HFF-Myc (cell line): ENCODE data around the gene DIRAS2.

Source experiments
- DNase-seq: peaks from one replicate; pipeline ENCODE4 v3.0.0-alpha.2; 2011; ENCODE audit warnings: low read depth; ENCODE audit errors: extremely low read depth
- H3K4me3 ChIP-seq: replicated peaks from 2 replicates; pipeline ENCODE4 v1.5.1; 2011; ENCODE audit warnings: low read depth, mild to moderate bottlenecking, control low read depth, low read length
- CTCF ChIP-seq: IDR thresholded peaks from 2 replicates; pipeline ENCODE4 v1.5.1; 2012; ENCODE audit warnings: mild to moderate bottlenecking, low read depth, low read length, control low read depth; ENCODE audit errors: missing control alignments

Gene DIRAS2

DNA sequence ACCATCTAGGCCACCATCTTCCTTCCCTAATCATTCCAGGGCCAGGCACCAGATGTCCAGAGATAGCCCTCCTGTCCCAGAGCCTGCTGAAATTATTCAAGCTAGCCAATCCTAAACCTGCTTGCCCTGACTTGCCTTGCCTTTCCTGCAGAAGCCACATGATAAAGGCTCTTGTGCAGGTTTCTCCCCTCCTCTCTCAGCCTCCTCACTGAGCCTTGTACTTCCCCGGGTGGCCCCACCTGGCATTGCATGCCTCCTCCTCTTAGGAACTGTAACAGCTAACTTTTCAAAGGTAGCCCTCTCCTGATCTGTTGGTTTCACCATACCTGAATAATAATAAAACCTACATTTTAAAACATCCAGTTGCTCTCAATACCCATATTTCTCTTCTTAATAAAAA is 42.6 kb downstream of the DIRAS2 start:
- no peak overlapping the region for H3K4me3 ChIP-seq
- no peak for TF ChIP-seq CTCF
- no peak for DNase-seq

- no peak overlapping the region for H3K4me3 ChIP-seq
- DNase-seq, result no peak
- no peak for TF ChIP-seq CTCF
Observed at GRCh38 chr9:90598191-90598590, 44.4 kb downstream of the DIRAS2 start.

DNA sequence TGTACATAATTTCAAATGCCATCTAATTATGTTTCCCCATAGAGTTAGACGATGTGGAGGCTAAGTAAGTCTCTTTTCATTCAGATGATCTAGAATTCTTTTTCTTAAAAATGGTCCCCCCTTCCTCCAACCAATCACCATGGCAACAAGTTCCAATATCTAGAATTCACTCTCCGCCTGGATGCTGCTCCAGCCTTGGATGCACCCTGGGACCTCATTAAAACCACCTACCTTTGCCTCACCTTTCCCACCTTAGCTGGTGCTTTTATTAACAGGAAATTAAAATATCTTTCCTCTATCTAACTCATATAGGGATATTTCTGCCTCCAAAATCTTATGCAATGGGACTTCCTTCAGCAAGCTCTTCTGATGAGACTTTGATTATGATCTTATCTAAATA is 49.0 kb downstream of the DIRAS2 start:
- TF ChIP-seq CTCF, result no peak
- no peak for DNase-seq
- no peak overlapping the region for H3K4me3 ChIP-seq

DNA sequence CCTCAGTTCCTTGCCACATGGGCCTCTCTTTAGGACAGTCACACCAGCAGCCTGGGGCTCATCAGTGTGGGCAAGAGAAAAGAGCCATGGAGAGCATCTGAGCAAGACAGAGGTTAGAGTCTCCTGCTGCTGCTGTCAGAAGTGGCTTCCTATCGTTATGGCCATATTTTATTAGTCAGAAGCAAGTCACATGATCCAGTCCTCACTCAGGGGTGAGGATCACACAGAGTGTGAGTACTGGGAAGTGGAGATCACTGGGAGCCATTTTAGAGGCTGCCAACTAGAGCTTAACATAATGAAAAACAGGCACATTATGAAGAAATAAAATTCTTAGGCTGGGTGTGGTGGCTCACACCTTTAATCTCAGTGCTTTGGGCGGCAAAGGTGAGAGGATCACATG is 62.0 kb downstream of the DIRAS2 start:
- no peak for DNase-seq

DNA sequence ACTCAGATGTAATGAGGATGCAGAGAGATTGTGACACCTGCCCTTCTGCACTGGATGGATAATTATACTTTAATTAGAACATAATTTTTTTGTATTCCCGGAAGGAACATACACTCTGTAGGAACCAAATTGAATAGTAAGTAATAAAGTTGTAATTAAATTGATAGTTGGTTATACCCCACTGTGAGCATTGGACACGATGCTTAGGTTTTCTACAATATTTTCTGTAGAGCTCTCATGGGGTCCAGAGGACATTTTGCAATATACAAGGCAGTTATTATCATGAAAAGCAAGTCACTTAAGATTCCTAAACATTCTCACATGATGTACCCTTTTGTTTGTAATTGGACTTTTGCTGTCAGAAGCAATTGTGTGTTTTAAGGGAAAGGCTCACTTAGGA is 63.4 kb downstream of the DIRAS2 start:
- no peak for DNase-seq
- no peak for TF ChIP-seq CTCF
- H3K4me3 ChIP-seq, result no peak overlapping the region

More for the DNA sequence above, 62.0 kb downstream of the DIRAS2 start:
- H3K4me3 ChIP-seq, result no peak overlapping the region
- TF ChIP-seq CTCF, result no peak

DNA sequence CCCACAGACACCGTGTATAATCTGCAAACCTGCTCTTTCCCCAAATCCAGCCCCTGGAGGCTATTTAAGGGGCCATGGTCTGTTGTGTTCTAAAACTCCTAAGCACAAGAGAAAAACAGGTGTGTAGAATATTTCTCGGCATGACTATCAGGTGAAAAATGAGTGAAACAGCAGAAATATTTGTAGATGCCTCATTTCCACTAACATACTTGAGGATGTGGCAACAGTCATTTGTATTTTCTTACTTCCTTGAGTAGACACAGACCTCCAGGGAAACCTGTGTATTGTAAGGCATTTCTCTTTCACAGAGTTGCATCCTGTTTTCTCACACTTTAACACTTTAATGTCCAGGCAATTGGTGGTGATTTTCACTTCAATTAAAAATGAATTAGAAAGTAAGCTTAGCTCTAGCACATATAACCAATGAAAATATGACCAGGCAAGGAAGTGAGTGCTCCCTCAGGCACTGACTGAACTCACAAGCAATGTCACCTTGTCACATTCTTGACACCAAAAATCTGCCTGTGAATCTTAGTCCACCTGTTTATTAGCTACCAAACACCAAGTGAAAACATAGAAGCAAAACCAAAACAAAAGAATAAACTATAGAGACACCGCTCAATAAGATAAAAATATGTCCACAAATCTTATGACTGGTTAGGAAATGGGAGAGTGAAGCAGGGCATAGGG is 64.4 kb downstream of the DIRAS2 start:
- no peak for TF ChIP-seq CTCF
- H3K4me3 ChIP-seq, result no peak overlapping the region
- DNase-seq, result no peak

- H3K4me3 ChIP-seq, result no peak overlapping the region
- TF ChIP-seq CTCF, result no peak
- no peak for DNase-seq
Observed at GRCh38 chr9:90569511-90569910, 73.1 kb downstream of the DIRAS2 start.
